ENCODE data around the gene DNTT. TPM values are rescaled to one million over a fixed set of nuclear protein-coding genes. Genes with fewer than 3 reads are reported as not detected.

The DNTT gene
- total RNA-seq, 1 donor from 2014 or later: not detected

DNA sequence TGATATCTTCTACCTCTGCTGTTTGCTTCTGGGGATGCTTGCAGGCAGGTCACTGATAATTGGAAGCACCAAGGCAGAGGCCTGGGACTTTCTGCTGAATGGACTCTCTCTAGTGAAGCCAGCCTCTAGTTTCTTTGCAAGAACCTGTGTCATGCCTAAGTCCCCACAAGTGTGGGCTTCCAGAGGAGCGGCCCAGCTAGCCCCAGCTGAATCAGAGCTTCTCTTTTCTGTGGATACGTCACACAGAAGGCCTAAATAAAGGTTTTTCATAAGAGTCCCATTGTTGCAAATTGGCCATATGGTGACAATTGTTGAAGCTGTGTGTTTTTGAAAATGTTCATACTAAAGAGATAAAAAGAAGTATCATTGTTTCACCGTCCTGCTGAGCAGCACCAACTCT is 61.3 kb downstream of the DNTT start:
- ATAC-seq (ENCODE audit: poor library complexity): no peak

DNA sequence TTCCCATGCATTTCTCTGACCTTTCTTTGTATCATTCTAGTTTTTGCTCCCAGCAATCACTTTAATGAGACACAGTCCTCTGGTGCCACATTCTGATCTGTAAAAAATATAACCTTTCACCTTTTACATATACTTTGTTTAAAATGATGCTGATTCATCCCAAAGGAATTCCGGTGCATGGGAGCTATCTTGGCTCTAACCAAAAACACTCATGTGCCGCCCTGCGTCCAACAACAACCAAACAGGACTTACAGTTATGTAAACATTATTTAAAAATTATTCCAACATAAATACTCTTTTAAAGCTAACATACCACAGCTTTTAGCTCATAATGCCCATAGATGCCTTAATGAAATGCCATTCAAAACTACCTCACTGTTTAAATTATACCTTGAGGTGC is 62.3 kb downstream of the DNTT start:
- intact Hi-C loops (cut with DNase I): no loop called here
- no peak for DNase-seq
- ATAC-seq (ENCODE audit: poor library complexity): no peak

More for the DNA sequence above, 61.3 kb downstream of the DNTT start:
- DNase-seq: no peak
- intact Hi-C loops (cut with DNase I): no loop called here

GRCh38 chr10:96367470-96367869 is 63.2 kb downstream of the DNTT start:
- DNase-seq (peak; percentile 40), ATAC-seq (ENCODE audit: poor library complexity) (peak; percentile 77)
- intact Hi-C loops (cut with DNase I): no loop called here

- intact Hi-C loops (cut with DNase I): no loop called here
- DNase-seq: no peak
- no peak for ATAC-seq (ENCODE audit: poor library complexity)
Observed at GRCh38 chr10:96368971-96369370, 64.7 kb downstream of the DNTT start.

GRCh38 chr10:96369890-96370583 is 65.8 kb downstream of the DNTT start:
- no peak for DNase-seq
- no peak for ATAC-seq (ENCODE audit: poor library complexity)
- intact Hi-C loops (cut with DNase I): no loop called here

DNA sequence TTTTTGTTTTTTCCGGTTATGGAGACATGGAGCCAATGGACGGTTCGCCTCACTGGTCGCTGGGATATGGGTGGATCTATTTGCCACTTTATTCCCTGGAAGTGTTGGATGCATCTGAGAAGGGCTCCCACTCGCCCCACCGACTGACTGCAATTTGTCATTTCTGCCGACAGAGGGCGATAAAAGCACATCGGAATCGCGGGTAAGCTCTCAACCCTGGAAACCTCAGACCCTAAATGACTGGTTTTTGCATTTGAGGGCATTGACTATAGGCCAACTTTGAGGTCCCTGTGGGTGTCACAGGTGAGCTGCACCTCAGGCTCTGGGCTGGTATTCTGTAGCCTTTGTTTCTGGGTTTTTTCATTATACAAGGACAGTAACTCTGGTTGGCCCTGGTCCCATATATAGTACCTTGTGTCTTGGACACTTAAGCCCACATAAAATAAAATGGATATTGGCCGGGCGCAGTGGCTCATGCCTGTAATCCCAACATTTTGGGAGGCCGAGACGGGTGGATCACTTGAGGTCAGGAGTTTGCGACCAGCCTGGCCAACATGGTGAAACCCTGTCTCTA is 66.4 kb downstream of the DNTT start:
- DNase-seq (peak; percentile 49), ATAC-seq (ENCODE audit: poor library complexity) (peak; percentile 33)
- intact Hi-C loops (cut with DNase I): no loop called here

- no peak for ATAC-seq (ENCODE audit: poor library complexity)
- intact Hi-C loops (cut with DNase I): no loop called here
- DNase-seq: no peak
Observed at GRCh38 chr10:96371356-96371755, 67.1 kb downstream of the DNTT start.

- ATAC-seq (ENCODE audit: poor library complexity) (no peak), DNase-seq (no peak)
- intact Hi-C loops (cut with DNase I): no loop called here
Observed at GRCh38 chr10:96374004-96374403, 69.8 kb downstream of the DNTT start.

- no peak for ATAC-seq (ENCODE audit: poor library complexity)
- intact Hi-C loops (cut with DNase I): no loop called here
- no peak for DNase-seq
Observed at GRCh38 chr10:96374639-96374984, 70.4 kb downstream of the DNTT start.

- ATAC-seq (ENCODE audit: poor library complexity) (peak; percentile 91), DNase-seq (peak; percentile 91)
- intact Hi-C loops (cut with DNase I): loop anchor here (5.0 kb wide), 2 partner anchors 137 to 457 kb away; partner anchors contain the start of genes LCOR and TLL2
Observed at GRCh38 chr10:96374985-96375830, 71.0 kb downstream of the DNTT start.

DNA sequence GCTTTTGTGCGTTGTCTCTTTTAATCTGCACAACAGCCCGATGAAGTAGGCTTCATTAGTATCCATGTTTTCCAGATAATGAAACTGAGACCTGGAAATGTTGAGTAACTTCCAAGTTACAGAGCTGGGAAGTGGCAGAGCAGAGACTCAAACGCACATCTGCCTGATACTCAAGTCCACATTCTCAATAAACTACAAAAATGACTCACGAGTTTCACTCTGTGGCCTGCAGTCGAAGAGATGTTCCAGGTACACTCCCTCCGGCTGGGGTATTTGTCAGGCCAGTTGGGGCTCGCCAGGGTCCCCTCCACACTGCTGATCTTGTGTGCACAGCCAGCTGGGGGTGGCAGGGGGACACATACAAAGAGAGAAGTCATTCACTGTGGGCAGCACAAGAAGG is 72.2 kb downstream of the DNTT start:
- DNase-seq (no peak), ATAC-seq (ENCODE audit: poor library complexity) (no peak)
- intact Hi-C loops (cut with DNase I): loop anchor here (5.0 kb wide), 2 partner anchors 136 to 456 kb away; partner anchors contain the start of genes LCOR and TLL2

DNA sequence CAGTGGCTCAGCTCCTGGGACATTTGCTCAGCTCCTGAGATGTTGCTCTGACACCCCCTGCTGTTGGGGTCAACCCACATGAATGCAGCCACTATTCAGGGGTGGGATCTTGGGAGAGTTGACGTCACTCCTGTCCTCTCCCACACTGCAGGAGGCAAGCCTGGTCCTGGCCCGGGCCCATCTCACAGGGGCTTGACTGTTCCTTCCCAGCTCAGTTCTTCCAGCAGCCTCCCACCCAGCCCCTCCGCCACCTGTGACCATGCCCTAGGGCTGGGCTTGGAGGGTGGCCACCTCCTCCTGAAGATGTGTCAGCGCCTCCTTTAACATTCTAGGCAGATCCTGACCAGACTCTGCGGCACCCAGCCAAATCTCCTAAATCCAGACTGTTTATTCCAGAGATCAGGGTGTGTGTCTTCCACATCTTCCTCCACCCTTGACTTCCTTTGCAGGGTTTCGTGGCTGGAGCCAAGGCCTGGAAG is 73.6 kb downstream of the DNTT start:
- DNase-seq (peak; percentile 69), ATAC-seq (ENCODE audit: poor library complexity) (peak; percentile 18)
- intact Hi-C loops (cut with DNase I): loop anchor here (5.0 kb wide), 2 partner anchors 134 to 454 kb away; partner anchors contain the start of genes LCOR and TLL2

DNA sequence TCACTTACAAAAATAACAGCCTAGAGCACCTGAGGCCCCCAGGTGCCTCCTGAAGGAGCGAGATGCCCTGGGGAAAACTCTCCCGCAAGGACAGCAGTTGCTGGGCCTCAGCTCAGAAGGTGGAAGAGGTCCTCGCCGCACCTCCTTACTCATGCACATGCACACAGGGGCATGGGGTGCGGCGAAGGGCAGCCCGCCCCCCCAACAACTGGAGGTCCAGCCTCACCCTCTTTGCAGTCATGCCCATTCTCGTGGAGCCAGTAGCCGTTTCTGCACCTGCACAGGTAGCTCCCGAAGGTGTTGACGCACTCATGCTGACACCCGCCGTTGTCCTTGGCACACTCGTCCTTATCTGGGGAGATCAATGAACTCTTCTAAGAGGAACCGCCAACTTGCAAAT is 74.5 kb downstream of the DNTT start:
- intact Hi-C loops (cut with DNase I): loop anchor here (5.0 kb wide), 2 partner anchors 134 to 454 kb away; partner anchors contain the start of genes LCOR and TLL2

DNA sequence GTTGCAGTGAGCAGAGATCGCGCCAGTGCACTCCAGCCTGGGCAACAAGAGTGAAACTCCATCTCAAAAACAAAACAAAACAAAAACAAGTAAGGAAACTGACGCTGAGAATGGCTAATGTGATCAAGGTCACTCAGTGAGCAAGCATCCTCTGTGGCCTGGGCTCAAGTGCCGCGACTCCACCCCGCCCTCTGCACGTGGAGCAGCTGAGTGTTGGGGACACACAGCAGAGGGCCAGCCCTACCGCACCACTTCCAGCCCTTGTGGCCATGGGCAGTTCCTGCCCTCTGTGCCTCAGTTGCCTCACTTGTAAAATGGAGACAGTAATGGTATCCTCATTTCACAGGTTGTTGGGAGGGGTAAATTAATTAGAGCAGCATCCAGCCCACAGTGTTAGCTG is 75.5 kb downstream of the DNTT start:
- no peak for DNase-seq
- ATAC-seq (ENCODE audit: poor library complexity): no peak
- intact Hi-C loops (cut with DNase I): loop anchor here (5.0 kb wide), 2 partner anchors 133 to 453 kb away; partner anchors contain the start of genes LCOR and TLL2

More for the DNA sequence above, 74.5 kb downstream of the DNTT start:
- DNase-seq (no peak), ATAC-seq (ENCODE audit: poor library complexity) (no peak)

DNA sequence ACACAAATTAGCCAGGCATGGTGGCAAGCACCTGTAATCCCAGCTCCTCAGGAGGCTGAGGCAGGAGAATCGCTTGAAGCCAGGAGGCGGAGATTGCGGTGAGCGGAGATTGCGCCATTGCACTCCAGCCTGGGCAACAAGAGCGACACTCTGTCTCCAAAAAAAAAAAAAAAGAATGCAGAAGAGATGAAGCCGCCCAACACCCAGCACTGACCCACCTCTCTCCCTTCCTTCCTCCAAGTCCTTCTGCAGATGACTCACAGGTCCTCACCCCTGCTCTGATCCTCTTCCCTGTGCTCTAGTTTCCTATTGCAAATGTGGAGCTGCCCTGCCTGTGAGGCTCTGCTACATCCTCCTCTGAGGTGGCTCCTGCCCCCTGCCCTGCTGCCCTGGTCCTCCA is 76.6 kb downstream of the DNTT start:
- DNase-seq (peak; percentile 66), ATAC-seq (ENCODE audit: poor library complexity) (peak; percentile 18)
- intact Hi-C loops (cut with DNase I): no loop called here

DNA sequence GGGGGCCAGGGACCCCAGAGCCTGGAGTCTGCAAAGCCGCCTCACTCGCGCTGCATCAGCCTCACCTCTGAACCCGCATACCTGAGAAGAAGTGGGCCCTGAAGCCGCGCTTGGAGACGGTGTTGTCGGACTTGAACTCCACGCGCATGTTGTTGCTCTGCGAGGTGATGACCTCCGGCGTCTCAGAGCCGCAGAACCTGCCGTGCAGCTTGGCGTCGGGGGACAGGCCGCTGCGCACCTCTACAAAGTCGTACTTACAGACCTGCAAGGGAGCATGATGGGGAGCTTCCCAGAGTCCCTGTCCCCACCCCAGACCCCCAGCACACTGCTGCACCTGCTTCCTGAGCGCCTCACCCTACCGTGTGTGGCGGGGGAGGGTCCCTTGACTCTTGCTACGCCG is 80.3 kb downstream of the DNTT start:
- DNase-seq: no peak
- no peak for ATAC-seq (ENCODE audit: poor library complexity)
- intact Hi-C loops (cut with DNase I): no loop called here

DNA sequence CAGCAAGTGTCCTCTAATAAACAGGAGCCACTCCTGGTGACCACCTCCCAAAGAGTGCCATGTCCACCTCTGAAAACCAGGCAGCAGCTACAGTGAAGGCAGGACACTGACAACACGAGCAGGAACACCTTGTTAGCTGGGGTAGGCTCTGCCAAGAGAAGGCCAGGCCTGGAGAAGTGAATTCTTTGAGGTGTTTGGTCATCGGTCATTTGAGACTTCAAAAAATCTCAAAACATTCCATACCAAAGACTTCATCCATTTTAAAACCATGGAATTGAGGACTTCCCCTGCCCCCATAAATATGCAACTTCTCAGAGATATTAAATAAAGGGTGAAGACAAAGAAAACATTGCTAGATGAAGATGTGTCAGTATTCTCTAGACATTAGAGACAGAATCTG is 82.9 kb downstream of the DNTT start:
- no peak for ATAC-seq (ENCODE audit: poor library complexity)
- DNase-seq: no peak
- intact Hi-C loops (cut with DNase I): no loop called here

DNA sequence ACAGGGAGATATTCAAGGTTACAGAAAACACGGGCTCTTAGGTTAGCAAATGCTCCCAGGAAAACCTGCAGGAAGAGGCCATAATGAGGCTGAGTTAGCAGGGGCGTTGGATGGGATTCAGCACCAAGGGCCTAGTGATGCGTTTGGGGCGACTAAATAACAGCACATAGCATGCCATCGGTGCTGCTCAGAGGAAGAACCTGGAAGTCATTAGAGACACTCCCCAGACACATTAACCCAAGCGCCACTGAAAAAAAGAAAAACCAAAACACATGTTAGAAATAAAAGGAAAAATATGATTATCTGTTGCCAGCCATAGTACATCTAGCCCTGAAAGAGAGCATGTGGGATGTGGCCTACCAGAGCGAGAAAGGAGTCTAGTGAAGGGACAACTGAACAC is 83.4 kb downstream of the DNTT start:
- ATAC-seq (ENCODE audit: poor library complexity) (no peak), DNase-seq (no peak)
- intact Hi-C loops (cut with DNase I): no loop called here

Measured in Right ventricle myocardium superior (tissue), 1 donor.